GM21717 (cell line): ENCODE results near the gene SOCS6.
"Not testable (repeated sequence)": the region's sequence is repeated elsewhere in the genome, so short reads cannot be mapped to it uniquely, and the experiment has no call there.

Source experiments
- ATAC-seq: cut with Tn5 transposase; IDR thresholded peaks from one replicate; pipeline ENCODE4 v1.9.1; 2021; ENCODE audit warnings: mild to moderate bottlenecking, moderate library complexity; ENCODE audit not compliant: unreplicated experiment

The SOCS6 gene

GRCh38 chr18:70354771-70355170 lies 65.9 kb downstream of the SOCS6 start:
- ATAC-seq: no peak

GRCh38 chr18:70355620-70356385 lies 67.0 kb downstream of the SOCS6 start:
- no peak for ATAC-seq

- peak; percentile 92 for ATAC-seq
These were observed 69.2 kb downstream of the SOCS6 start for GRCh38 chr18:70358105-70358406.

GRCh38 chr18:70359071-70359470 lies 70.2 kb downstream of the SOCS6 start:
- no peak for ATAC-seq

GRCh38 chr18:70362258-70362657 lies 73.4 kb downstream of the SOCS6 start:
- no peak for ATAC-seq

GRCh38 chr18:70363861-70364260 lies 75.0 kb downstream of the SOCS6 start:
- no peak for ATAC-seq

- ATAC-seq: no peak
These were observed 76.5 kb downstream of the SOCS6 start for GRCh38 chr18:70365361-70365760.

GRCh38 chr18:70366174-70366573 lies 77.3 kb downstream of the SOCS6 start:
- no peak for ATAC-seq

GRCh38 chr18:70366670-70367069 lies 77.8 kb downstream of the SOCS6 start:
- ATAC-seq: no peak

GRCh38 chr18:70367344-70367743 lies 78.5 kb downstream of the SOCS6 start:
- ATAC-seq: not testable (repeated sequence)

GRCh38 chr18:70368903-70369302 lies 80.1 kb downstream of the SOCS6 start:
- no peak for ATAC-seq

GRCh38 chr18:70370762-70371733 lies 82.2 kb downstream of the SOCS6 start:
- no peak for ATAC-seq

GRCh38 chr18:70371908-70372307 lies 83.1 kb downstream of the SOCS6 start:
- no peak for ATAC-seq

GRCh38 chr18:70372450-70373041 lies 83.7 kb downstream of the SOCS6 start:
- no peak for ATAC-seq

GRCh38 chr18:70373042-70373519 lies 84.2 kb downstream of the SOCS6 start:
- no peak for ATAC-seq

- ATAC-seq: no peak
These were observed 85.3 kb downstream of the SOCS6 start for GRCh38 chr18:70374154-70374553.

GRCh38 chr18:70376137-70376913 lies 87.5 kb downstream of the SOCS6 start:
- no peak for ATAC-seq

- no peak for ATAC-seq
These were observed 88.0 kb downstream of the SOCS6 start for GRCh38 chr18:70376914-70377258.

GRCh38 chr18:70377317-70377799 lies 88.5 kb downstream of the SOCS6 start:
- no peak for ATAC-seq

- ATAC-seq: no peak
These were observed 89.2 kb downstream of the SOCS6 start for GRCh38 chr18:70377857-70378701.
